Measurements from ENCODE around the gene WDR18.

The WDR18 gene

DNA sequence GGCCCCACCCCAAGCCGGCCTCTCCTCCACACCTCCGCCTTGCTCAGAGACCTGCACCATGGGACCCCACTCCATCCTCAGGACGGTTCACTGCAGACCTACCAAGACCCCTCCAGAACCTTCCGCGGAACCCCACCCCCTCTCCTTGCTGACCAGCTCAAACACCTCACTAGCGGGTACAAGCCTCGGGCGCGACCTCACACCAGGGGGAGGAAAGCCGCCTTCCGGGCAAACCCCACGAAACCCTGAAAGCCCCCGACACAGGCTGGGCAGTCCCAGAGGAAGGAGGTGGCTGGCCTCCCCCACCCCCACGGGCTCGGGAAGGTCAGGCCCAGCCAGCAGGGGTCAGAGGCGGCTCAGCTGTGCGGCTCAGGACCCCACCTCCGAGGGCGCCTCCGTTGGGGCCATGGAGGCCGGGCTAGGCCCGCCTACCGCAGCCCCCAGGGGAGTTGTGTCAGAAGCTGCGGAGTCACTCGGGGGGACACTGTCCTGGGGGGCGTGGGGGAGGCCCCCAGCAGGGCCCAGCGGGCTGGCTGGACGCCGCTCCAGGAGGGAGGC is 25.9 kb downstream of the WDR18 start:
- TF ChIP-seq POLR2AphosphoS5 (IDR thresholded peaks at IDR 0.05; ENCODE audit: low read depth, low read length), result no peak
- TF ChIP-seq TAF1 (IDR thresholded peaks at IDR 0.05; ENCODE audit: low read depth, low read length), result no peak
- TF ChIP-seq POLR2A (IDR thresholded peaks at IDR 0.05; ENCODE audit: low read depth, low read length), result no peak
- no peak for TF ChIP-seq PAX5 (IDR thresholded peaks at IDR 0.05; ENCODE audit: insufficient read depth, low read length, severe bottlenecking)
- no peak for TF ChIP-seq POU2F2 (IDR thresholded peaks at IDR 0.05; ENCODE audit: low read depth, low read length)
- no peak for TF ChIP-seq SPI1 (IDR thresholded peaks at IDR 0.05; ENCODE audit: low read depth, low read length)
- DNase-seq (ENCODE audit: insufficient read length, low spot score), result no peak
- FAIRE-seq, result no peak

DNA sequence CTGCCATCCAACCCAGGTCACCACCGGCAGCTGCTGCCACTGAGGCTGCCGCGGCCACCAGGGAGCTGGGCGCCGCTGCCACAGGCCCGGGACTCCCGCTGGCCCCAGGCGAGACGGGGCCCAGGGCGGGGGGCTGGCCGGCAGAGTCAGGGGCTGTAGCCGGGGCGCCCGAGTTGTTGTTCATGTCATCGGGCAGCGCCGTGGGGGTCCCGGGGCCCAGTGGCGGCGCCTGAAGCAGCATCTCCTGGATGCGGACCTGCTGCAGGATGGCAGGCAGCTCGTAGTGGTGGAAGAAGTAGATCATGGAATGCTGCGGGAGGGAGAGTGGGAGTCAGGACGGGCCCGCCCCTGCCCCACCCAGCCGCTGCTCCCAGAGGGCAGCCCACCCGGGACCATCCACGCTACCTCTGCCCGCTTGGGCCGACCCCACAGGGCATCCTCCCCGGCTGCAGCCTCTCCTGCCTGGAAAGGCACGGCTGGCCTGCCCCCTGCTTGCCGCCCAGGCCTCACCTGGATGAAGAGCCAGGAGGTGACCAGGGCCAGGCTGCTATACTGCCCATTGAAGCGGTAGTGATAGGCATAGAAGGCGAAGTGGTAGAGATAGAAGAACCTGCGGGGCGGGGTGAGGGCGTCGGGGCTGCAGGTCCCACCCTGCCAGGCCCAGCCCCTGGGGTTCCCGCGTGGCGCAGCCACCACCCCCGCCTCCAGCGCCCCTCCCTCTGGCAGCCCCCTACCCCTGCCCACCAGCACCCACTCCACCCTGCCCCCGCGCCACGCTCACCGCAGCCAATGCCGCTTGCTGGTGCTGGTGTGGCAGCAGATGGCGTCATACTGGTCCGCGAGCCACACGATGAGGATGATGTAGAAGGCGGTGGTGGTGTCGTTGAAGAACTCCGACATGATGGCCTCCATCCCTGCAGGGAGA is 26.7 kb downstream of the WDR18 start:
- TF ChIP-seq POLR2AphosphoS5 (IDR thresholded peaks at IDR 0.05; ENCODE audit: low read depth, low read length), result no peak
- TF ChIP-seq TAF1 (IDR thresholded peaks at IDR 0.05; ENCODE audit: low read depth, low read length), result no peak
- no peak for TF ChIP-seq POLR2A (IDR thresholded peaks at IDR 0.05; ENCODE audit: low read depth, low read length)
- TF ChIP-seq POU2F2 (IDR thresholded peaks at IDR 0.05; ENCODE audit: low read depth, low read length), result no peak
- TF ChIP-seq SPI1 (IDR thresholded peaks at IDR 0.05; ENCODE audit: low read depth, low read length), result no peak
- no peak for TF ChIP-seq PAX5 (IDR thresholded peaks at IDR 0.05; ENCODE audit: insufficient read depth, low read length, severe bottlenecking)
- FAIRE-seq, result no peak
- DNase-seq (ENCODE audit: insufficient read length, low spot score), result no peak

- no peak for TF ChIP-seq PAX5 (IDR thresholded peaks at IDR 0.05; ENCODE audit: insufficient read depth, low read length, severe bottlenecking)
- TF ChIP-seq SPI1 (IDR thresholded peaks at IDR 0.05; ENCODE audit: low read depth, low read length), result no peak
- TF ChIP-seq POU2F2 (IDR thresholded peaks at IDR 0.05; ENCODE audit: low read depth, low read length), result no peak
- TF ChIP-seq TAF1 (IDR thresholded peaks at IDR 0.05; ENCODE audit: low read depth, low read length), result no peak
- no peak for TF ChIP-seq POLR2A (IDR thresholded peaks at IDR 0.05; ENCODE audit: low read depth, low read length)
- no peak for TF ChIP-seq POLR2AphosphoS5 (IDR thresholded peaks at IDR 0.05; ENCODE audit: low read depth, low read length)
- no peak for DNase-seq (ENCODE audit: insufficient read length, low spot score)
- FAIRE-seq, result no peak
These were observed 27.7 kb downstream of the WDR18 start for GRCh38 chr19:1011831-1012333.

DNA sequence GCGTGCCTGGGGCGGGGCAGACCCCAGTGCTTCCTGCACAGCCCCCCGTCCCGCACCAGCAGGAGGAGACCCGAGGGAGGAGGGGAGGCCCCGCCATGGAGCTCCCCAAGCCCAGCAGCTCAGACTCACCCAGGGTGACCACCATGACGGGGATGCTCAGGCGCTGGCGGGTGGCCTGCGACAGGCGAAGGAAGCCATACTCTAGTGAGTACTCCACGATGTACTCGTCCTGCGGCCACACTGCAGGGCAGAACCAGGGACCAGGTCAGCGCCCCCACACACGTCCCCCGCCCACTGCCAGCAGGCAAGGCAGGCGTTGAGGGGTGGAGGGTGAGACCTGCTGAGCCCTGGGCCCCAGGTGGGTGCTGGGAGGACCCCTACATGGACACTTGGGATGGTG is 28.2 kb downstream of the WDR18 start:
- DNase-seq (ENCODE audit: insufficient read length, low spot score) (no peak), FAIRE-seq (no peak)
- 0 out of 2 replicates have a peak, but pooled peaks have one; percentile 5 for TF ChIP-seq POLR2AphosphoS5 (IDR thresholded peaks at IDR 0.05; ENCODE audit: low read depth, low read length)
- TF ChIP-seq PAX5 (IDR thresholded peaks at IDR 0.05; ENCODE audit: insufficient read depth, low read length, severe bottlenecking), result no peak
- TF ChIP-seq POU2F2 (IDR thresholded peaks at IDR 0.05; ENCODE audit: low read depth, low read length), result no peak

GRCh38 chr19:1013218-1013617 is 29.1 kb downstream of the WDR18 start:
- DNase-seq (ENCODE audit: insufficient read length, low spot score), result no peak
- TF ChIP-seq POLR2A (IDR thresholded peaks at IDR 0.05; ENCODE audit: low read depth, low read length), result 0 out of 2 replicates have a peak, but pooled peaks have one; percentile 16
- TF ChIP-seq TAF1 (IDR thresholded peaks at IDR 0.05; ENCODE audit: low read depth, low read length), result no peak
- no peak for FAIRE-seq

- TF ChIP-seq POU2F2 (IDR thresholded peaks at IDR 0.05; ENCODE audit: low read depth, low read length), result no peak
- no peak for DNase-seq (ENCODE audit: insufficient read length, low spot score)
- FAIRE-seq, result no peak
These were observed 30.3 kb downstream of the WDR18 start for GRCh38 chr19:1014161-1015060.

- FAIRE-seq (no peak), DNase-seq (ENCODE audit: insufficient read length, low spot score) (no peak)
- TF ChIP-seq POLR2A (IDR thresholded peaks at IDR 0.05; ENCODE audit: low read depth, low read length) (no peak), POLR2AphosphoS5 (IDR thresholded peaks at IDR 0.05; ENCODE audit: low read depth, low read length) (no peak), POU2F2 (IDR thresholded peaks at IDR 0.05; ENCODE audit: low read depth, low read length) (no peak), PAX5 (IDR thresholded peaks at IDR 0.05; ENCODE audit: insufficient read depth, low read length, severe bottlenecking) (no peak), TAF1 (IDR thresholded peaks at IDR 0.05; ENCODE audit: low read depth, low read length) (no peak), SPI1 (IDR thresholded peaks at IDR 0.05; ENCODE audit: low read depth, low read length) (no peak)
These were observed 31.1 kb downstream of the WDR18 start for GRCh38 chr19:1015061-1015781.

DNA sequence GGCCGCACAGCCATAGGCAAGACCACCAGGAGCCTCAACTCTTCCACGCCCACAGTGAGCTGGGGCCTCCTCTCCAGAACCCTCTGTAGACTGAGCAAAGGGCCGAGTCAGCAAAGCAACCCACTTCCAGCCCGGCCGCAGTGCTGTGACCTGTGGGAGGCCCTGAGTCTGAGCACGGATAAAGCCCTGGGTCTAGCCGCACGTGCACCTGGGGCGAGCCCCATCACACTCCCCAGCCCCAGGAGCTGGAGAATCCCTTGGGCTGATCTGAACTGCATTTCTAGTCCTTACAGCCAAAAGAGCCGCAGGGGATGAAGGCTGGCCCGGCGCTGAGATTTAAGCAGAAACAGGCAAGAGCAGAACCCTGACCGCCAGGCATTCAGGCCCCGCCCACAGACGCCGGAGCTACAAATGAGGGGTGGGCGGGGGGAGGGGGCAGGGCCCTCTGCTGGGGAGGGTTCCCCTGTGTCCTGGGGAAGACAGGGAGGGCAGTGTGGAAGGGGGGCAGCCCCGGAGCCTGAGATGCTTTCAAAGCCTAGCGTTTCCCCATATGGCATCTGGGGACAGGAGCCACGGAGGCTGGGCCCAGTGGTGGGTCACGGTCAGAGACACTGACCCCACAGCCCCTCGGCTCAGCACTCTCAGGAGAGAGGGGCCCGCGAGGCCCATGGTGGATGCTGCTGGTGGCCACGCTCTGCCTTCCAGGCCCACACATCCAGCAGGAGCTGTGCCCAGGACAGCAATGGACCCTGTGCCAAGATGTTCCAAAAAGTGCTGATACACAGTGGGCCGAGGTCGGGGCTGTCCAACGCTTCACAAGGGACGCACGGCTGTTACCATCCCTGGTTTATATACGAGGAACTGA is 31.9 kb downstream of the WDR18 start:
- TF ChIP-seq SPI1 (IDR thresholded peaks at IDR 0.05; ENCODE audit: low read depth, low read length), result no peak
- no peak for TF ChIP-seq PAX5 (IDR thresholded peaks at IDR 0.05; ENCODE audit: insufficient read depth, low read length, severe bottlenecking)
- no peak for TF ChIP-seq POU2F2 (IDR thresholded peaks at IDR 0.05; ENCODE audit: low read depth, low read length)
- TF ChIP-seq POLR2A (IDR thresholded peaks at IDR 0.05; ENCODE audit: low read depth, low read length), result no peak
- no peak for TF ChIP-seq TAF1 (IDR thresholded peaks at IDR 0.05; ENCODE audit: low read depth, low read length)
- TF ChIP-seq POLR2AphosphoS5 (IDR thresholded peaks at IDR 0.05; ENCODE audit: low read depth, low read length), result no peak
- FAIRE-seq (no peak), DNase-seq (ENCODE audit: insufficient read length, low spot score) (no peak)
